ENCODE data around the gene ALDH1L2. TPM values are rescaled to one million over a fixed set of nuclear protein-coding genes. Genes with fewer than 3 reads are reported as not detected.

The ALDH1L2 gene
- total RNA-seq, 1 experiment from 2014 or later, result 1.9 TPM

GRCh38 chr12:105076913-105077312 lies 7.3 kb downstream of the ALDH1L2 start:
- no peaks in the 10 kb centered on the region for H3K27me3 Mint-ChIP-seq (ENCODE audit: low read depth)
- Histone ChIP-seq H4K5ac (ENCODE audit: insufficient read length, low read depth, low read length) (no peak overlapping the region), H3K9ac (ENCODE audit: extremely low read depth, insufficient read length, low read length) (no peak overlapping the region)

More at GRCh38 chr12:105076913-105077312, 7.3 kb downstream of the ALDH1L2 start:
- Histone ChIP-seq H3K23ac (ENCODE audit: insufficient read length, low read depth, low read length) (no peak overlapping the region), H2BK5ac (ENCODE audit: insufficient read length, low read length) (no peak overlapping the region), H2BK120ac (ENCODE audit: low read depth, low read length, poor library complexity, severe bottlenecking) (no peak overlapping the region), H2BK20ac (ENCODE audit: low read depth, low read length, poor library complexity, severe bottlenecking) (no peak overlapping the region), H3K14ac (ENCODE audit: insufficient read depth, low read length) (no peak overlapping the region), H2BK12ac (ENCODE audit: insufficient read length, low read depth, low read length) (no peak overlapping the region), H3K56ac (ENCODE audit: insufficient read length, low read depth, low read length) (no peak overlapping the region), H3K4me1 (ENCODE audit: insufficient read depth, low read length) (no peaks in the 10 kb centered on the region), H4K20me1 (ENCODE audit: control insufficient read depth, insufficient read depth, insufficient read length) (no peaks in the 10 kb centered on the region), H3K4me2 (ENCODE audit: insufficient read depth, insufficient read length, low read length) (no peak overlapping the region), H3K79me2 (ENCODE audit: insufficient read depth, low read length) (no peaks in the 10 kb centered on the region), H2BK15ac (ENCODE audit: low read depth, low read length) (no peak overlapping the region), H3K79me1 (ENCODE audit: insufficient read depth, low read depth, low read length, poor library complexity, severe bottlenecking) (no peaks in the 10 kb centered on the region), H3K18ac (ENCODE audit: insufficient read length, low read depth, low read length) (no peak overlapping the region), H3K9me3 (ENCODE audit: control insufficient read depth, low read depth, low read length) (no peaks in the 10 kb centered on the region), H3T11ph (ENCODE audit: low read length) (no peak overlapping the region), H3K27me3 (ENCODE audit: insufficient read depth, low read length) (no peaks in the 10 kb centered on the region), H4K8ac (replicated peaks; ENCODE audit: insufficient read length, low read depth, low read length) (no peak overlapping the region), H3K27ac (ENCODE audit: insufficient read length, low read depth, low read length) (no peak overlapping the region), H2AFZ (ENCODE audit: low read length) (no peak overlapping the region), H3K23me2 (ENCODE audit: insufficient read length, low read depth, low read length, poor library complexity, severe bottlenecking) (no peaks in the 10 kb centered on the region), H3K4ac (ENCODE audit: low read depth, low read length) (no peak overlapping the region), H2AK5ac (ENCODE audit: insufficient read length, low read length) (no peak overlapping the region), H4K91ac (ENCODE audit: insufficient read length, low read depth, low read length) (no peak overlapping the region)
- H3K9me3 Mint-ChIP-seq, result no peaks in the 10 kb centered on the region
- no peak overlapping the region for H3K27ac Mint-ChIP-seq
- peaks cover 6% of the 10 kb centered on the region in 2 experiments; a peak in 3 of 4 replicates for H3K4me1 Mint-ChIP-seq
- H3K4me3 Mint-ChIP-seq, result no peak overlapping the region
- TF ChIP-seq, protein P1, sequence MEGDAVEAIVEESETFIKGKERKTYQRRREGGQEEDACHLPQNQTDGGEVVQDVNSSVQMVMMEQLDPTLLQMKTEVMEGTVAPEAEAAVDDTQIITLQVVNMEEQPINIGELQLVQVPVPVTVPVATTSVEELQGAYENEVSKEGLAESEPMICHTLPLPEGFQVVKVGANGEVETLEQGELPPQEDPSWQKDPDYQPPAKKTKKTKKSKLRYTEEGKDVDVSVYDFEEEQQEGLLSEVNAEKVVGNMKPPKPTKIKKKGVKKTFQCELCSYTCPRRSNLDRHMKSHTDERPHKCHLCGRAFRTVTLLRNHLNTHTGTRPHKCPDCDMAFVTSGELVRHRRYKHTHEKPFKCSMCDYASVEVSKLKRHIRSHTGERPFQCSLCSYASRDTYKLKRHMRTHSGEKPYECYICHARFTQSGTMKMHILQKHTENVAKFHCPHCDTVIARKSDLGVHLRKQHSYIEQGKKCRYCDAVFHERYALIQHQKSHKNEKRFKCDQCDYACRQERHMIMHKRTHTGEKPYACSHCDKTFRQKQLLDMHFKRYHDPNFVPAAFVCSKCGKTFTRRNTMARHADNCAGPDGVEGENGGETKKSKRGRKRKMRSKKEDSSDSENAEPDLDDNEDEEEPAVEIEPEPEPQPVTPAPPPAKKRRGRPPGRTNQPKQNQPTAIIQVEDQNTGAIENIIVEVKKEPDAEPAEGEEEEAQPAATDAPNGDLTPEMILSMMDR (conservative IDR thresholded peaks at IDR 0.05), result no peak
- no peak for DNase-seq
- no peaks in the 10 kb centered on the region for H3K36me3 Mint-ChIP-seq (ENCODE audit: insufficient read depth in 1 of 3, low read depth in 3 of 3)
- no CpG with 5 or more reads among the region's 3 CpGs for WGBS (ENCODE audit: extremely low coverage, insufficient read length, low lambda C conversion rate)

Data from H9 (cell line).